ENCODE data around the gene THRA. TPM values are rescaled to one million over a fixed set of nuclear protein-coding genes. Genes with fewer than 3 reads are reported as not detected.

THRA gene
- total RNA-seq, 2 donors from 2014 or later, result 35.2 to 79.8 TPM

- intact Hi-C loops (cut with DNase I), result loop anchor here (10.0 kb wide), 1 partner anchor 279 kb away; no protein-coding TSS in a partner anchor
- DNase-seq (ENCODE audit: low spot score), result no peak
- Histone ChIP-seq H3K4me1 (replicated peaks) (no peaks in the 10 kb centered on the region), H3K4me3 (no peak overlapping the region), H3K27ac (no peak overlapping the region), H3K9me3 (no peaks in the 10 kb centered on the region), H3K27me3 (replicated peaks; ENCODE audit: insufficient read depth) (no peaks in the 10 kb centered on the region), H3K36me3 (peaks cover 0 to 10% of the 10 kb centered on the region in 2 donors)
- TF ChIP-seq CTCF (IDR thresholded peaks at IDR 0.05) (no peak), POLR2AphosphoS5 (IDR thresholded peaks at IDR 0.05) (no peak), POLR2A (IDR thresholded peaks at IDR 0.05) (no peak)
- 82% methylated on average over 26 of the region's 26 CpGs for WGBS
Observed at GRCh38 chr17:40015998-40016985, 46.5 kb upstream of the THRA start.

GRCh38 chr17:40017422-40018080 lies 45.2 kb upstream of the THRA start:
- no peaks in the 10 kb centered on the region for H3K4me1 ChIP-seq (replicated peaks)
- intact Hi-C loops (cut with DNase I), result loop anchor here (10.0 kb wide), 1 partner anchor 277 kb away; no protein-coding TSS in a partner anchor
- H3K27me3 ChIP-seq (replicated peaks; ENCODE audit: insufficient read depth), result no peaks in the 10 kb centered on the region
- TF ChIP-seq POLR2AphosphoS5 (IDR thresholded peaks at IDR 0.05), result no peak
- no peak for TF ChIP-seq POLR2A (IDR thresholded peaks at IDR 0.05)
- TF ChIP-seq CTCF (IDR thresholded peaks at IDR 0.05), result no peak
- H3K27ac ChIP-seq, result peak overlapping the region in 1 of 2 donors; percentile 22
- H3K9me3 ChIP-seq, result no peaks in the 10 kb centered on the region
- DNase-seq (ENCODE audit: low spot score), result no peak
- H3K36me3 ChIP-seq, result peaks cover 0 to 10% of the 10 kb centered on the region in 2 donors
- 54% methylated on average over 15 of the region's 15 CpGs for WGBS
- H3K4me3 ChIP-seq, result no peak overlapping the region

GRCh38 chr17:40018211-40019121 lies 44.3 kb upstream of the THRA start:
- H3K4me3 ChIP-seq, result no peak overlapping the region
- DNase-seq (ENCODE audit: low spot score), result no peak
- no peaks in the 10 kb centered on the region for H3K27me3 ChIP-seq (replicated peaks; ENCODE audit: insufficient read depth)
- H3K36me3 ChIP-seq, result peaks cover 0 to 10% of the 10 kb centered on the region in 2 donors
- intact Hi-C loops (cut with DNase I), result loop anchor here (10.0 kb wide), 1 partner anchor 276 kb away; no protein-coding TSS in a partner anchor
- peaks cover 5% of the 10 kb centered on the region for H3K4me1 ChIP-seq (replicated peaks)
- peak overlapping the region in 1 of 2 donors; percentile 22 for H3K27ac ChIP-seq
- no peaks in the 10 kb centered on the region for H3K9me3 ChIP-seq
- WGBS, result 44% methylated on average over 15 of the region's 15 CpGs
- TF ChIP-seq CTCF (IDR thresholded peaks at IDR 0.05) (no peak), POLR2AphosphoS5 (IDR thresholded peaks at IDR 0.05) (no peak), POLR2A (IDR thresholded peaks at IDR 0.05) (no peak)

- WGBS, result 81% methylated on average over 23 of the region's 24 CpGs
- Histone ChIP-seq H3K27me3 (replicated peaks; ENCODE audit: insufficient read depth) (no peaks in the 10 kb centered on the region), H3K4me1 (replicated peaks) (peaks cover 6% of the 10 kb centered on the region), H3K36me3 (peaks cover 0 to 10% of the 10 kb centered on the region in 2 donors), H3K9me3 (no peaks in the 10 kb centered on the region), H3K27ac (no peak overlapping the region), H3K4me3 (no peak overlapping the region)
- DNase-seq (ENCODE audit: low spot score), result no peak
- TF ChIP-seq POLR2A (IDR thresholded peaks at IDR 0.05) (no peak), CTCF (IDR thresholded peaks at IDR 0.05) (no peak), POLR2AphosphoS5 (IDR thresholded peaks at IDR 0.05) (no peak)
- intact Hi-C loops (cut with DNase I), result loop anchor here (10.0 kb wide), 1 partner anchor 275 kb away; no protein-coding TSS in a partner anchor
Observed at GRCh38 chr17:40019140-40019991, 43.4 kb upstream of the THRA start.
